GM12878 (cell line): ENCODE results near the gene ACOT4. TPM values are rescaled to one million over a fixed set of nuclear protein-coding genes. Genes with fewer than 3 reads are reported as not detected.

Source experiments
- ATF3 ChIP-seq: IDR thresholded peaks from 2 replicates; pipeline ENCODE4 v1.6.1; 2011; ENCODE audit warnings: low read depth, mild to moderate bottlenecking, low read length, moderate library complexity, borderline replicate concordance; ENCODE audit errors: extremely low read depth
- BACH1 ChIP-seq: fragments of 450-650 bp; IDR thresholded peaks from 2 replicates; pipeline ENCODE4 v1.6.1; 2017; ENCODE audit warnings: mild to moderate bottlenecking, borderline replicate concordance
- BCL3 ChIP-seq: IDR thresholded peaks from 2 replicates; pipeline ENCODE4 v1.6.1; 2011; ENCODE audit warnings: borderline replicate concordance, low read depth, mild to moderate bottlenecking, moderate library complexity, low read length; ENCODE audit not compliant: insufficient read depth, poor library complexity, severe bottlenecking
- CHD4 ChIP-seq: fragments of 200-600 bp; sonication (generic); IDR thresholded peaks from 2 replicates; pipeline ENCODE4 v1.6.1; 2016; ENCODE audit warnings: mild to moderate bottlenecking
- CTCF ChIP-seq, 3 experiments: IDR thresholded peaks in 2 of 3; conservative IDR thresholded peaks in 1 of 3; 2 replicates each; pipeline ENCODE4 v1.5.1; 2011; ENCODE audit warnings: low read depth in 3 of 3, low read length in 3 of 3, mild to moderate bottlenecking in 3 of 3, control low read depth in 2 of 3, moderate library complexity in 2 of 3, inconsistent platforms in 1 of 3, mixed read lengths in 1 of 3; ENCODE audit not compliant: control insufficient read depth in 2 of 3, insufficient read depth in 1 of 3; ENCODE audit errors: extremely low read depth in 1 of 3
- HDGF ChIP-seq: fragments of 450-650 bp; IDR thresholded peaks from 2 replicates; pipeline ENCODE4 v1.6.1; 2016; ENCODE audit warnings: antibody characterized with exemption
- MEF2A ChIP-seq: IDR thresholded peaks from 2 replicates; pipeline ENCODE4 v1.6.1; 2011; ENCODE audit warnings: low read depth, mild to moderate bottlenecking, low read length, moderate library complexity; ENCODE audit not compliant: insufficient read depth
- POU2F2 ChIP-seq: IDR thresholded peaks from 3 replicates; pipeline ENCODE4 v1.6.1; 2011; ENCODE audit warnings: low read depth, mild to moderate bottlenecking, low read length, borderline replicate concordance
- RAD21 ChIP-seq: IDR thresholded peaks from 2 replicates; pipeline ENCODE4 v1.6.1; 2011; ENCODE audit warnings: mild to moderate bottlenecking, low read depth, low read length, moderate library complexity; ENCODE audit not compliant: insufficient read depth
- RUNX3 ChIP-seq: IDR thresholded peaks from 2 replicates; pipeline ENCODE4 v1.6.1; 2012; ENCODE audit warnings: low read length, inconsistent platforms
- SKIL ChIP-seq: fragments of 450-650 bp; IDR thresholded peaks from 2 replicates; pipeline ENCODE4 v1.6.1; 2017; ENCODE audit warnings: mild to moderate bottlenecking, low read depth, inconsistent platforms; ENCODE audit not compliant: poor library complexity, severe bottlenecking
- SMAD1 ChIP-seq: fragments of 450-650 bp; IDR thresholded peaks from 2 replicates; pipeline ENCODE4 v1.6.1; 2018; ENCODE audit warnings: mild to moderate bottlenecking, low read depth; ENCODE audit not compliant: partially characterized antibody
- TCF3 ChIP-seq: IDR thresholded peaks from 2 replicates; pipeline ENCODE4 v1.6.1; 2012; ENCODE audit warnings: low read depth, mild to moderate bottlenecking, low read length, borderline replicate concordance; ENCODE audit not compliant: insufficient read depth
- WRNIP1 ChIP-seq: IDR thresholded peaks from 2 replicates; pipeline ENCODE4 v1.6.1; 2011; ENCODE audit warnings: low read depth, low read length, improper control_type of control experiment, borderline replicate concordance
- polyA plus RNA-seq, 11 experiments: library from polyadenylated mRNA; depleted of rRNA in 4 of 11; unstranded in 6 of 11; stranded (reverse) in 5 of 11; fragments of >200 nt; fragmentation: Nextera tagmentation in 4 of 11; fragmentation: Illumina TruSeq in 1 of 11; extraction: Ambion mirVana in 4 of 11; extraction: Trizol in 1 of 11; gene quantifications; 1 replicate in 1 of 11; 2 replicates in 10 of 11; pipeline versions ENCODE4 v1.2.1 to v1.2.3, GENCODE V29; 2011 to 2016; ENCODE audit warnings: inconsistent platforms in 2 of 11, missing spikeins in 2 of 11, low read depth in 1 of 11
- total RNA-seq, 4 experiments: library from RNA; depleted of rRNA in 3 of 4; stranded (reverse); fragments of >200 nt in 3 of 4; fragmentation: Illumina TruSeq in 1 of 4; extraction: Trizol in 1 of 4; gene quantifications; 2 replicates each; pipeline versions ENCODE4 v1.2.1 to v1.2.3, GENCODE V29; 2013 to 2021

Gene ACOT4
- total and polyA plus RNA-seq, 10 of the 15 experiments (the other 5 are each of a cell fraction or from before 2014, with no cell fraction given) = 0.68 to 3.8 (median 2.0) TPM

- TF ChIP-seq CTCF (IDR thresholded peaks at IDR 0.05 in 2 of 3, conservative IDR thresholded peaks at IDR 0.05 in 1 of 3; ENCODE audit: control insufficient read depth in 2 of 3, extremely low read depth in 1 of 3, insufficient read depth in 1 of 3, low read depth in 3 of 3, low read length in 3 of 3) (peak; percentile 78 to 93 (median 83); a peak in 5 of 6 replicates), RUNX3 (no peak), POU2F2 (no peak), RAD21 (peak; percentile 96), SMAD1 (no peak), TCF3 (no peak), BCL3 (no peak), SKIL (peak; percentile 63), MEF2A (no peak), WRNIP1 (no peak), ATF3 (peak; percentile 10; the same call in 1 of the 2 replicates), CHD4 (no peak), HDGF (peak; percentile 61; the same call in 1 of the 2 replicates), BACH1 (peak; percentile 41; the same call in 1 of the 2 replicates)
Observed at GRCh38 chr14:73633116-73634010, 41.7 kb downstream of the ACOT4 start (continued).
